ENCODE measurements around the gene SCAF4.

Gene SCAF4

GRCh38 chr21:31670070-31670469 lies 61.8 kb downstream of the SCAF4 start:
- Histone ChIP-seq H3K4me1 (ENCODE audit: insufficient read depth, low read length, severe bottlenecking) (peaks cover 13% of the 10 kb centered on the region), H3K27me3 (ENCODE audit: insufficient read depth, low read length) (no peaks in the 10 kb centered on the region), H3K36me3 (ENCODE audit: insufficient read depth, low read length) (peaks cover 73% of the 10 kb centered on the region), H3K27ac (ENCODE audit: low read depth, low read length, poor library complexity, severe bottlenecking) (peak overlapping the region; percentile 65), H3K79me2 (ENCODE audit: insufficient read depth, low read length) (peaks cover 7% of the 10 kb centered on the region; the same call in 1 of the 2 replicates), H3K4me2 (ENCODE audit: low read length) (no peak overlapping the region), H4K20me1 (ENCODE audit: insufficient read depth, low read length) (no peaks in the 10 kb centered on the region), H3K9me3 (ENCODE audit: low read length) (no peaks in the 10 kb centered on the region), H2AFZ (ENCODE audit: low read length) (no peak overlapping the region), H3K9me2 (ENCODE audit: low read depth, low read length) (no peaks in the 10 kb centered on the region), H3F3A (ENCODE audit: insufficient read depth, low read length) (peaks cover 11% of the 10 kb centered on the region), H3K4me3 (ENCODE audit: low read depth, low read length, poor library complexity, severe bottlenecking) (no peak overlapping the region), H3K9ac (ENCODE audit: low read length) (no peak overlapping the region)
- TF ChIP-seq, protein P1, sequence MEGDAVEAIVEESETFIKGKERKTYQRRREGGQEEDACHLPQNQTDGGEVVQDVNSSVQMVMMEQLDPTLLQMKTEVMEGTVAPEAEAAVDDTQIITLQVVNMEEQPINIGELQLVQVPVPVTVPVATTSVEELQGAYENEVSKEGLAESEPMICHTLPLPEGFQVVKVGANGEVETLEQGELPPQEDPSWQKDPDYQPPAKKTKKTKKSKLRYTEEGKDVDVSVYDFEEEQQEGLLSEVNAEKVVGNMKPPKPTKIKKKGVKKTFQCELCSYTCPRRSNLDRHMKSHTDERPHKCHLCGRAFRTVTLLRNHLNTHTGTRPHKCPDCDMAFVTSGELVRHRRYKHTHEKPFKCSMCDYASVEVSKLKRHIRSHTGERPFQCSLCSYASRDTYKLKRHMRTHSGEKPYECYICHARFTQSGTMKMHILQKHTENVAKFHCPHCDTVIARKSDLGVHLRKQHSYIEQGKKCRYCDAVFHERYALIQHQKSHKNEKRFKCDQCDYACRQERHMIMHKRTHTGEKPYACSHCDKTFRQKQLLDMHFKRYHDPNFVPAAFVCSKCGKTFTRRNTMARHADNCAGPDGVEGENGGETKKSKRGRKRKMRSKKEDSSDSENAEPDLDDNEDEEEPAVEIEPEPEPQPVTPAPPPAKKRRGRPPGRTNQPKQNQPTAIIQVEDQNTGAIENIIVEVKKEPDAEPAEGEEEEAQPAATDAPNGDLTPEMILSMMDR (IDR thresholded peaks at IDR 0.05; ENCODE audit: low read length): no peak
- TF ChIP-seq EZH2 (IDR thresholded peaks at IDR 0.05; ENCODE audit: borderline replicate concordance, low read length): no peak

DNA sequence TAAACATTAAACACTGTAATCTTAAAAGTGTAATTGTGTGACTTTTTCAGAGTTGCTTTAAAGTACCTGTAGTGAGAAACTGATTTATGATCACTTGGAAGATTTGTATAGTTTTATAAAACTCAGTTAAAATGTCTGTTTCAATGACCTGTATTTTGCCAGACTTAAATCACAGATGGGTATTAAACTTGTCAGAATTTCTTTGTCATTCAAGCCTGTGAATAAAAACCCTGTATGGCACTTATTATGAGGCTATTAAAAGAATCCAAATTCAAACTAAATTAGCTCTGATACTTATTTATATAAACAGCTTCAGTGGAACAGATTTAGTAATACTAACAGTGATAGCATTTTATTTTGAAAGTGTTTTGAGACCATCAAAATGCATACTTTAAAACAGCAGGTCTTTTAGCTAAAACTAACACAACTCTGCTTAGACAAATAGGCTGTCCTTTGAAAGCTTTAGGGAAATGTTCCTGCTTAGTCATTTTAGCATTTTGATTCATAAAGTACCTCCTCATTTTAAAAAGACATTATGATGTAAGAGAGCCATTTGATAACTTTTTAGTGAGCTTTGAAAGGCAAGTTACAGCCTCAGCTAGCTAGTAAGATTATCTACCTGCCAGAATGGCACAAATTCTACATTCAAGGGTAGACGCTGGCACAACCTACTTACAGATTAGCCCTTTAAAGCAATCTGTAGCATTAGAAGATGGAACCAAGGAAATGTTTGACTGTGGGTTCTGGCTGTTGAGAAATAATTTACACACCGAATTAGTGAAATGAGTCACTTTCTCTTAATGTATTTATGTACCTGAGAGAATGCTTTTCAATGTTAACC lies 63.0 kb downstream of the SCAF4 start:
- no peaks in the 10 kb centered on the region for H3K9me3 ChIP-seq (ENCODE audit: low read length)
- no peak overlapping the region for H2AFZ ChIP-seq (ENCODE audit: low read length)
- no peaks in the 10 kb centered on the region for H3K27me3 ChIP-seq (ENCODE audit: insufficient read depth, low read length)
- no peaks in the 10 kb centered on the region for H4K20me1 ChIP-seq (ENCODE audit: insufficient read depth, low read length)
- no peaks in the 10 kb centered on the region for H3K9me2 ChIP-seq (ENCODE audit: low read depth, low read length)
- TF ChIP-seq, protein P1 (IDR thresholded peaks at IDR 0.05; ENCODE audit: low read length): no peak
- TF ChIP-seq EZH2 (IDR thresholded peaks at IDR 0.05; ENCODE audit: borderline replicate concordance, low read length): no peak
- H3K27ac ChIP-seq (ENCODE audit: low read depth, low read length, poor library complexity, severe bottlenecking): no peak overlapping the region
- peaks cover 84% of the 10 kb centered on the region for H3K36me3 ChIP-seq (ENCODE audit: insufficient read depth, low read length)
- H3F3A ChIP-seq (ENCODE audit: insufficient read depth, low read length): peaks cover 11% of the 10 kb centered on the region
- peaks cover 25% of the 10 kb centered on the region for H3K4me1 ChIP-seq (ENCODE audit: insufficient read depth, low read length, severe bottlenecking)
- H3K9ac ChIP-seq (ENCODE audit: low read length): no peak overlapping the region
- H3K4me3 ChIP-seq (ENCODE audit: low read depth, low read length, poor library complexity, severe bottlenecking): no peak overlapping the region
- H3K79me2 ChIP-seq (ENCODE audit: insufficient read depth, low read length): peaks cover 10% of the 10 kb centered on the region; the same call in 1 of the 2 replicates
- H3K4me2 ChIP-seq (ENCODE audit: low read length): no peak overlapping the region

DNA sequence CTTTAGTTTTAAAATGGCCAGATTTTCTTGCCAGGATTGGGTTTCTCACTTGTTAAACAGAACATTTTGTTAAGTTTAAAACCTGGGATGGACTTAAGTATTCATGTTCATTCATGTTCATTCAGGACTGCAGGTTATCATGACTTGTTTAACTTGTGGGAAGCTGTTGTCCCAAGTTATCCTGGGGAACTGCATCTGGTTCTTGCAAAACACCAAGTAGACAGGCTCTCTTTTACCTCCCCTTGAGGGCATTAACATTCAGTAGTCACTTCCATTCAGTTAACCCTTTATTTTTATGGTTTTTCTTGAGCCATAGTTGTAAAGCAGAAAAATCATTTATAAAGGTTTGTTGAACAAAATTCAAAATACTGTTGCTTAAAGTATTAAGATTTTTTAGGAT lies 64.3 kb downstream of the SCAF4 start:
- Histone ChIP-seq H3K9ac (ENCODE audit: low read length) (no peak overlapping the region), H3K4me2 (ENCODE audit: low read length) (no peak overlapping the region), H3K27ac (ENCODE audit: low read depth, low read length, poor library complexity, severe bottlenecking) (no peak overlapping the region), H3F3A (ENCODE audit: insufficient read depth, low read length) (peaks cover 6% of the 10 kb centered on the region; the same call in 1 of the 2 replicates), H3K36me3 (ENCODE audit: insufficient read depth, low read length) (peaks cover 94% of the 10 kb centered on the region), H2AFZ (ENCODE audit: low read length) (no peak overlapping the region), H3K4me3 (ENCODE audit: low read depth, low read length, poor library complexity, severe bottlenecking) (no peak overlapping the region), H4K20me1 (ENCODE audit: insufficient read depth, low read length) (no peaks in the 10 kb centered on the region), H3K9me2 (ENCODE audit: low read depth, low read length) (no peaks in the 10 kb centered on the region), H3K9me3 (ENCODE audit: low read length) (no peaks in the 10 kb centered on the region), H3K27me3 (ENCODE audit: insufficient read depth, low read length) (no peaks in the 10 kb centered on the region), H3K79me2 (ENCODE audit: insufficient read depth, low read length) (peaks cover 20% of the 10 kb centered on the region), H3K4me1 (ENCODE audit: insufficient read depth, low read length, severe bottlenecking) (peaks cover 37% of the 10 kb centered on the region)
- no peak for TF ChIP-seq EZH2 (IDR thresholded peaks at IDR 0.05; ENCODE audit: borderline replicate concordance, low read length)
- TF ChIP-seq, protein P1 (IDR thresholded peaks at IDR 0.05; ENCODE audit: low read length): no peak
